Sigmoid colon (tissue), 7 donors: ENCODE data around the gene VPS13A. TPM values are rescaled to one million over a fixed set of nuclear protein-coding genes. Genes with fewer than 3 reads are reported as not detected.

Experiments
- DNase-seq: peaks from one replicate; pipeline ENCODE4 v3.0.0-alpha.2; 2019
- H3K27ac ChIP-seq, 4 donors: fragments of 200-600 bp; sonication (generic); one replicate each; pipeline ENCODE4 v1.5.1; 2016 to 2019; ENCODE audit warnings: mild to moderate bottlenecking in 1 of 4
- H3K27me3 ChIP-seq, 3 donors: fragments of 200-600 bp; sonication (generic); one replicate each; pipeline ENCODE4 v1.5.1; 2019; ENCODE audit warnings: mild to moderate bottlenecking in 1 of 3
- H3K36me3 ChIP-seq, 4 donors: fragments of 200-600 bp; sonication (generic); one replicate each; pipeline ENCODE4 v1.5.1; 2016 to 2019
- H3K4me1 ChIP-seq, 4 donors: fragments of 200-600 bp; sonication (generic); one replicate each; pipeline ENCODE4 v1.5.1; 2017 to 2019
- H3K4me3 ChIP-seq, 4 donors: fragments of 200-600 bp; sonication (generic); one replicate each; pipeline ENCODE4 v1.5.1; 2017 to 2019; ENCODE audit warnings: mild to moderate bottlenecking in 2 of 4, moderate library complexity in 1 of 4
- H3K9me3 ChIP-seq, 4 donors: fragments of 200-600 bp in 3 of 4; sonication (generic) in 3 of 4; one replicate each; pipeline versions ENCODE4 v1.5.1 to v1.6.1; 2013 to 2019
- CTCF ChIP-seq, 4 experiments: fragments of 450-650 bp in 3 of 4; fragments of 200-600 bp in 1 of 4; IDR thresholded peaks; one replicate each; pipeline ENCODE4 v1.5.1; 2016 to 2019; ENCODE audit warnings: antibody characterized with exemption in 4 of 4, mild to moderate bottlenecking in 3 of 4, moderate library complexity in 2 of 4
- EP300 ChIP-seq, 4 donors: sonication (generic); formaldehyde crosslinking; IDR thresholded peaks; one replicate each; pipeline ENCODE4 v1.6.1; 2017; ENCODE audit warnings: antibody characterized with exemption in 4 of 4
- POLR2A ChIP-seq, 2 donors: fragments of 450-650 bp; IDR thresholded peaks; one replicate each; pipeline ENCODE4 v1.6.1; 2016; ENCODE audit warnings: antibody characterized with exemption in 2 of 2, mild to moderate bottlenecking in 2 of 2, moderate library complexity in 2 of 2
- POLR2AphosphoS5 ChIP-seq, 4 donors: sonication (generic); formaldehyde crosslinking; IDR thresholded peaks; one replicate each; pipeline ENCODE4 v1.6.1; 2017; ENCODE audit warnings: antibody characterized with exemption in 4 of 4
- WGBS, 2 donors: extraction: QIAGEN DNeasy Blood & Tissue Kit; methylation state at CpG; one replicate each; pipeline ENCODE4 v1.1.7; 2013; 5-methylcytosine and 5-hydroxymethylcytosine counted together
- intact Hi-C: fragments of 100-400 bp; cut with DNase I; formaldehyde crosslinking; loops from one replicate; pipeline ENCODE4 v1.15.1; 2023
- polyA plus RNA-seq, 3 donors: library from polyadenylated mRNA; stranded (reverse); fragments of 200-250 nt; gene quantifications; one replicate each; pipeline ENCODE4 v1.2.3, GENCODE V29; 2013
- total RNA-seq, 4 donors: library from RNA; depleted of rRNA; stranded (reverse); fragments of >200 nt; gene quantifications; one replicate each; pipeline ENCODE4 v1.1.0, GENCODE V29; 2016
- donor health status: healthy with polysubstance abuse.
- donor health status: Bipolar disorder and iron deficiency.
- donor health status: healthy.

The VPS13A gene
- total and polyA plus RNA-seq, 7 donors = 3.2 to 71.5 (median 32.6) TPM

DNA sequence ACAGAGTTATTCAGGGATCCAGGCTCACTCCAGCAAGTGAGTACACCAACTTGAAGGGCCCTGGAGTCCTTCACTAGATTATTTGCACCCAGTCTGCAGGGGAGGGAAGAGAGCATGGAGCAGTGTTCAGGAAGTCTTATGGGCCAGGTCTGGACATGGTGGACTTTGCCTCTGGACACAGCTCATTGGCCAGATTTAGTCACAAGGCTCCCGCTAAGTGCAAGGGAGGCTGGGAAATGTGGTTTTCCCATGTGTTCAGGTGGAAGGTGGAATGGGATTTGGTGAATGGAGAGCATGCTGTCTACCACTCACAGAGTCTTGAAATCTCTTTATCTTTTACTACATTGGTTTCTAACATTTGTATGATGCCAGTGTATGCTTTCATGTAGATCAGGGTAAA is 270.3 kb downstream of the VPS13A start:
- no peak overlapping the region for H3K27ac ChIP-seq
- no peaks in the 10 kb centered on the region for H3K9me3 ChIP-seq
- TF ChIP-seq POLR2AphosphoS5 (IDR thresholded peaks at IDR 0.05) (no peak), CTCF (IDR thresholded peaks at IDR 0.05) (no peak), EP300 (IDR thresholded peaks at IDR 0.05) (no peak), POLR2A (IDR thresholded peaks at IDR 0.05) (no peak)
- H3K4me3 ChIP-seq = no peak overlapping the region
- WGBS, 2 donors = 96 to 98% methylated on average over 1 of the region's 1 CpG
- no peak for DNase-seq
- no peaks in the 10 kb centered on the region for H3K27me3 ChIP-seq
- no peaks in the 10 kb centered on the region for H3K36me3 ChIP-seq
- intact Hi-C loops = no loop called here
- H3K4me1 ChIP-seq = no peaks in the 10 kb centered on the region

DNA sequence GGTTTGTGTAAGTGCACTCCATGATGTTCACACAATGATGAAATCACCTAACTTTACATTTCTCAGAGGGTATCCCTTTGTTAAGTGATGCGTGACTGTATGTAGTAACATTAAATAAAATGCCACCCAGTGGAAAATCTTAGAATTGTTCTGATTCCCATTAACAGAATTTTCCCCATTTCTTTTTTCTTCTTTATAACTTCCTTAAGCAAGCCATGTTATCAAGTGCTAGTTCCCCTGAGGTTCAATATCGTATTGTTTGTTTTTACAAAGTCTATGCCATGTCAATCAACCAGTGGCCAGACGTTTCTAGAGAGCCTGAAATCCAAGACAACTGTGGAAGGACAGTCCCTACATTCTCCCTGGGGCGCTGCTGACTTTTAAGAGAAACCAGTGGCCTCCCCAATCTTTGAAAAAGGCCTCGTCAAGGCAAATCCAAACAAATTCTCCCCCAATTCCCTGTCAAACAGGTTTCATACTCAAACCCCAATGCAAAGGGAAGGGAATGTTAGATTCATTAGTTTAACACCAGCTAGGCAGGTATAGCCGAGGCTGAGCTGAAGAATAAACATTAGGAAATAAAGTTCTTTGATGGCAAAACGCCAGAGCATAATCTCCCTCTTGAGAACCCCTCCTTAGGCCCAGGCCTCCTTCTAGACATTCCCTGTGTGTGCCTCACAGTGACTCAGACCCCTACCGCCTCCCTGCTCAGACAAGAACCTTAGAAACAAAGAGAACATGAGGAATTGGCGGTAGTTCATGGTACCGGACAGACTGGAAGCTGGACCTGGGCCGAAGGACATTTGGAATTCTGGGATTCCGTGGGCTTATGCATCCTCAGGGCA is 272.1 kb downstream of the VPS13A start:
- H3K9me3 ChIP-seq = no peaks in the 10 kb centered on the region
- TF ChIP-seq EP300 (IDR thresholded peaks at IDR 0.05) (no peak), CTCF (IDR thresholded peaks at IDR 0.05) (no peak), POLR2A (IDR thresholded peaks at IDR 0.05) (no peak), POLR2AphosphoS5 (IDR thresholded peaks at IDR 0.05) (no peak)
- intact Hi-C loops = no loop called here
- no peaks in the 10 kb centered on the region for H3K36me3 ChIP-seq
- no peaks in the 10 kb centered on the region for H3K27me3 ChIP-seq
- H3K4me3 ChIP-seq = no peak overlapping the region
- WGBS, 2 donors = 63 to 80% methylated on average over 12 of the region's 12 CpGs
- peaks cover 0 to 11% (median 5%) of the 10 kb centered on the region in 4 donors for H3K4me1 ChIP-seq
- H3K27ac ChIP-seq = no peak overlapping the region
- no peak for DNase-seq

GRCh38 chr9:77450085-77450475 is 272.7 kb downstream of the VPS13A start:
- no peak for TF ChIP-seq EP300 (IDR thresholded peaks at IDR 0.05)
- no peak for TF ChIP-seq POLR2AphosphoS5 (IDR thresholded peaks at IDR 0.05)
- no peak for TF ChIP-seq POLR2A (IDR thresholded peaks at IDR 0.05)
- TF ChIP-seq CTCF (IDR thresholded peaks at IDR 0.05) = no peak
- Histone ChIP-seq H3K27me3 (no peaks in the 10 kb centered on the region), H3K9me3 (no peaks in the 10 kb centered on the region), H3K4me1 (peaks cover 0 to 11% (median 5%) of the 10 kb centered on the region in 4 donors), H3K4me3 (no peak overlapping the region), H3K27ac (no peak overlapping the region), H3K36me3 (no peaks in the 10 kb centered on the region)
- intact Hi-C loops = no loop called here
- DNase-seq = no peak
- WGBS, 2 donors = 96 to 98% methylated on average over 4 of the region's 4 CpGs

DNA sequence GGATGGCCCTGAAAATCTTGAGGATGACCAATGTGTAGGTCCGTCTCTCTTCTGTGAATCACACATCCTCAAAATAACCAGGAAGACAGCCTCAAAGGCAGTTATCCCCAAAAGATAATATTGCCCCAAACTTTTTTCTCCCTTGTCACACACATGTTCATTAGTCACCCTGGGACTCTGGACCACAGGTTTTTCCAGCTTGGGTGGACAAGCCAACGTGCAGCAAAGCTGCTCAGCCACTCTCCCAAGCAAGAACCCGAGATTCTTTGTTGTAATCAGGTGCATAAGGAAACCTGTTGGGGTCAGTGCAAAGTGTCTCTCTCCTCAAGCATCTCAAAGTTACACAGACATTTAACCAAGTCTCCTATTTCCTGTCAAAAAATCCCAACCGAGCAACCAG is 274.2 kb downstream of the VPS13A start:
- Histone ChIP-seq H3K27me3 (no peaks in the 10 kb centered on the region), H3K36me3 (no peaks in the 10 kb centered on the region), H3K9me3 (no peaks in the 10 kb centered on the region), H3K27ac (no peak overlapping the region), H3K4me1 (peaks cover 0 to 11% (median 5%) of the 10 kb centered on the region in 4 donors), H3K4me3 (no peak overlapping the region)
- WGBS, 2 donors = 88 to 93% methylated on average over 4 of the region's 4 CpGs
- DNase-seq = no peak
- intact Hi-C loops = no loop called here
- no peak for TF ChIP-seq POLR2A (IDR thresholded peaks at IDR 0.05)
- TF ChIP-seq EP300 (IDR thresholded peaks at IDR 0.05) = no peak
- no peak for TF ChIP-seq CTCF (IDR thresholded peaks at IDR 0.05)
- no peak for TF ChIP-seq POLR2AphosphoS5 (IDR thresholded peaks at IDR 0.05)
